Osteoblast (primary cell): ENCODE measurements around the gene DIAPH1. TPM values are rescaled to one million over a fixed set of nuclear protein-coding genes. Genes with fewer than 3 reads are reported as not detected.

Experiments
- DNase-seq: peaks from one replicate; pipeline ENCODE4 v3.0.0; 2011; ENCODE audit warnings: low spot score, mixed read lengths; ENCODE audit not compliant: insufficient read length; ENCODE audit errors: missing footprints
- H2AFZ ChIP-seq: 2 replicates; pipeline ENCODE4 v1.6.0; 2011; ENCODE audit warnings: mild to moderate bottlenecking, low read length
- H3K27ac ChIP-seq: 2 replicates; pipeline ENCODE4 v1.5.1; 2011; ENCODE audit warnings: mild to moderate bottlenecking, low read depth, low read length, moderate library complexity
- H3K27me3 ChIP-seq: 2 replicates; pipeline ENCODE4 v1.6.0; 2012; ENCODE audit warnings: mild to moderate bottlenecking, control low read depth, inconsistent platforms, low read length, moderate library complexity; ENCODE audit not compliant: insufficient read depth
- H3K36me3 ChIP-seq: 2 replicates; pipeline ENCODE4 v1.5.1; 2011; ENCODE audit warnings: mild to moderate bottlenecking, low read length, control low read depth, moderate library complexity; ENCODE audit not compliant: insufficient read depth
- H3K4me1 ChIP-seq: 2 replicates; pipeline ENCODE4 v1.5.1; 2011; ENCODE audit warnings: mild to moderate bottlenecking, low read length, control low read depth, moderate library complexity; ENCODE audit not compliant: insufficient read depth
- H3K4me2 ChIP-seq: 2 replicates; pipeline ENCODE4 v1.6.0; 2011; ENCODE audit warnings: mild to moderate bottlenecking, low read length; ENCODE audit not compliant: insufficient read depth
- H3K4me3 ChIP-seq: fragments of 200-600 bp; sonication (generic); 3 replicates; pipeline ENCODE4 v1.5.1; 2012; ENCODE audit warnings: mild to moderate bottlenecking, low read length, inconsistent platforms; ENCODE audit not compliant: insufficient read depth
- H3K79me2 ChIP-seq: 2 replicates; pipeline ENCODE4 v1.6.0; 2012; ENCODE audit warnings: mild to moderate bottlenecking, low read length, control low read depth, inconsistent platforms; ENCODE audit not compliant: insufficient read depth
- H3K9me3 ChIP-seq: 2 replicates; pipeline ENCODE4 v1.5.1; 2011; ENCODE audit warnings: low read depth, low read length, control low read depth
- H4K20me1 ChIP-seq: 2 replicates; pipeline ENCODE4 v1.6.0; 2012; ENCODE audit warnings: mild to moderate bottlenecking, low read length, control low read depth; ENCODE audit not compliant: insufficient read depth
- CTCF ChIP-seq: IDR thresholded peaks from 2 replicates; pipeline ENCODE4 v1.5.1; 2011; ENCODE audit warnings: mild to moderate bottlenecking, low read depth, low read length, moderate library complexity; ENCODE audit errors: extremely low read depth
- total RNA-seq: library from RNA; depleted of rRNA; stranded (reverse); fragments of >200 nt; gene quantifications from 2 replicates; pipeline ENCODE4 v1.2.3, GENCODE V29; 2012

DIAPH1 gene
- total RNA-seq, 1 donor = 18.5 TPM

- H3K4me3 ChIP-seq = no peak overlapping the region
- DNase-seq = no peak
- no peak for TF ChIP-seq CTCF
- peaks cover 72% of the 10 kb centered on the region for H3K4me1 ChIP-seq
- no peak overlapping the region for H3K4me2 ChIP-seq
- H3K27ac ChIP-seq = peak overlapping the region; percentile 96
- no peaks in the 10 kb centered on the region for H4K20me1 ChIP-seq
- no peaks in the 10 kb centered on the region for H3K27me3 ChIP-seq
- H2AFZ ChIP-seq = no peak overlapping the region
- no peaks in the 10 kb centered on the region for H3K79me2 ChIP-seq
- no peaks in the 10 kb centered on the region for H3K9me3 ChIP-seq
- H3K36me3 ChIP-seq = peaks cover 18% of the 10 kb centered on the region
Measured at GRCh38 chr5:141515946-141516671, 102.7 kb downstream of the DIAPH1 start.

- H3K9me3 ChIP-seq = no peaks in the 10 kb centered on the region
- peak overlapping the region; percentile 96 for H3K27ac ChIP-seq
- no peaks in the 10 kb centered on the region for H4K20me1 ChIP-seq
- H3K4me3 ChIP-seq = no peak overlapping the region
- H3K4me1 ChIP-seq = peaks cover 64% of the 10 kb centered on the region
- H2AFZ ChIP-seq = no peak overlapping the region
- H3K36me3 ChIP-seq = peaks cover 26% of the 10 kb centered on the region
- TF ChIP-seq CTCF = no peak
- peak overlapping the region; percentile 94 for H3K4me2 ChIP-seq
- DNase-seq = peak; percentile 83
- peaks cover 8% of the 10 kb centered on the region for H3K79me2 ChIP-seq
- no peaks in the 10 kb centered on the region for H3K27me3 ChIP-seq
Measured at GRCh38 chr5:141515141-141515540, 103.7 kb downstream of the DIAPH1 start.

- Histone ChIP-seq H3K9me3 (no peaks in the 10 kb centered on the region), H3K79me2 (peaks cover 8% of the 10 kb centered on the region), H3K4me1 (peaks cover 69% of the 10 kb centered on the region), H3K27ac (peak overlapping the region; percentile 96), H4K20me1 (no peaks in the 10 kb centered on the region), H2AFZ (no peak overlapping the region), H3K4me2 (peak overlapping the region; percentile 94), H3K4me3 (peak overlapping the region; percentile 75), H3K27me3 (no peaks in the 10 kb centered on the region), H3K36me3 (peaks cover 26% of the 10 kb centered on the region)
- TF ChIP-seq CTCF = no peak
- peak; percentile 91 for DNase-seq
Measured at GRCh38 chr5:141514330-141515133, 104.3 kb downstream of the DIAPH1 start.

- peak overlapping the region; percentile 96 for H3K27ac ChIP-seq
- H3K79me2 ChIP-seq = peaks cover 8% of the 10 kb centered on the region
- H3K4me3 ChIP-seq = peak overlapping the region; percentile 75
- peaks cover 22% of the 10 kb centered on the region for H3K36me3 ChIP-seq
- H3K4me2 ChIP-seq = peak overlapping the region; percentile 94
- no peak for TF ChIP-seq CTCF
- H3K9me3 ChIP-seq = no peaks in the 10 kb centered on the region
- H3K4me1 ChIP-seq = peaks cover 72% of the 10 kb centered on the region
- H2AFZ ChIP-seq = peak overlapping the region; percentile 40
- DNase-seq = peak; percentile 92
- H4K20me1 ChIP-seq = no peaks in the 10 kb centered on the region
- H3K27me3 ChIP-seq = no peaks in the 10 kb centered on the region
Measured at GRCh38 chr5:141513627-141514329, 105.0 kb downstream of the DIAPH1 start.
